Effector CD8-positive, alpha-beta T cell (primary cell): ENCODE data around the gene OR6C65.

ENCODE experiments used
- DNase-seq: peaks from one replicate; lab custom pipeline; 2025; lab: John Stamatoyannopoulos, UW

OR6C65 gene

DNA sequence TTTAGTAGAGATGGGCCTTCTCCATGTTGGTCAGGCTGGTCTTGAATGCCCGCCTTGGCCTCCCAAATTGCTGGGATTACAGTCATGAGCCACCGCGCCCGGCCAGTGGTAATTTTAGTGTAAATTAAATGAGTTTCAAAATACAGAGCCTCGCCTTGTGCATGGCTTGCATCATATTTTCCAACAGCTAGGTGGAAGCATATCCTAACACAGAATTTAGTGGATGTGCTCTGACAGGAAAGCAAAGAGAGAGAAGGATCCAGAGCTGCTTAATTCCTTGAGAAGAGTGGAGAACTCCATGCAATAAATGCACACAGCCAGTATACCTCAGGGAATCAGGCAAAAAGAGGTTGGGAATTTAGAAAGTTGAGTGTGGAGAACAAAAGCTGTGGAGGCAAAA is 46.0 kb downstream of the OR6C65 start:
- DNase-seq, result no peak

DNA sequence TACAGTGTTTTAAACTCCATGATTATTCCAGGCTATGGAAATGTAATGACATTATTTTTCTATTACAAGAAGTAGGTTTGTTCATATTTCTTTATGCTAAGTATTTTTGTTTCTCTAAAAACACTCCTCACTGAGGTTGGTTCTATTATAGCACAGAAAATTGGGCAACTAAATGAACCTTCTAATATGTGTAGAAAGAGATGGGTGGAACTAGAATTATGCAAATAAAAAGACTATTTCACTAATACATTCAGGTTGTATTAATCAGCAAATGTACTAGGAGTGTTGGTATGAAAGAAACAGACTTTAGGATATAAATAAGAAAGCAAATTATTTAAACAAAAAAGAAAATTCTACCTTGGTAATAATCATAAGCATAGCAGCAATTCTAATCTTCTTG is 48.5 kb downstream of the OR6C65 start:
- no peak for DNase-seq
